ENCODE results near the gene TBPL2.
"Not testable (repeated sequence)": the region's sequence is repeated elsewhere in the genome, so short reads cannot be mapped to it uniquely, and the experiment has no call there.

TBPL2 gene

GRCh38 chr14:55440385-55440784, at the start of gene TBPL2:
TSS of gene TBPL2 (minus strand) at chr14:55440616. CDS start at chr14:55440449, 167 bp downstream.
- DNase-seq = no peak

DNA sequence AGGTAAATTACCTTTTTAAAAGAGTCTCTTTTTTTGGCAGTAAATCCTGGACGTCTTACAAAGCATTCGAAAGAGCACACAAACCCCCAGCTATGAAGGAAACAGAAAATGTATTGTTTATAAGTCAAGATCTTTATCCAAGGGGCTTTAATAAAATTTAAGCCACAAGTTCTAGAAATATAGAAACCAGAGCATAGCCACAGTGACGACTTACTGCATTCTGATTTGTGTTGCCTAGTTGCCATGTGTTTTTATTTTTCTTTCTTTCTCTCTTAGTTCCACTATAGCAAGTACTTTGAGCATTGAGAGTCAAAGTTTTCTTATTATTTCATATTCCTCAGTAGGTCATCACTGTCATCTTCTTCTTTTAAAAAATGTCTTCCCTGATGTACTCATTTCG, 47.8 kb upstream of the TBPL2 start:
- DNase-seq = no peak

DNA sequence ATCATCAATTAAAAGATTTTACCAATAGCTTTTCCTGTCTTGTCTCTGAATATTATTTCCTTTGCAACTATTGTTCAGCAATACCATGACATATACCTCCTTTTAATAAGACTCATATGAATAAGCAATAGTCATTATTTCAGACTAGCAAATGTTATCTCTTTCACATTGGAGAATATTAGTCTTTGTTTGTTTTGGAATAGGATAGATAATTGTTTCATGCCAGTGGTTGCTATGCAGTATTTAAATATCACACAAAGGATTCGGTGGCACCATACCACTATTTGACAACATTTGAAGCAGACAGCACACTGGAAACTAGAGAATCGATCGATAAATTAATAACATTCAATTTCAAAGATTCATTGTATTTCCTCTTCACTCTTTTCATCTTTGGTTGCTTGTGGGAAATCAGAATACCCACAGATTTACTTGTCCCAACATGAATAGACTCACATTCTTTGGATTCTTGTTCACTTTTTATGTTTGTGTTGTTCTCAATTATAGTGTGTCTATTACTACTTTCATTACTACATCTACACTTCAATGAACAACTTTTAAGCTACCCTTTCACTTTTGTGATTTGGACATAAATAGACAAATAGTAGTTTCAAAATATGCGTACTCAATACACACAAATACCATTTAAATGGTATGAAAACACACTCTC, 42.7 kb upstream of the TBPL2 start:
- no peak for DNase-seq

GRCh38 chr14:55481769-55482168, 41.4 kb upstream of the TBPL2 start:
- no peak for DNase-seq

GRCh38 chr14:55477680-55478079, 37.3 kb upstream of the TBPL2 start:
- DNase-seq = no peak

- DNase-seq = not testable (repeated sequence)
Measured at GRCh38 chr14:55476448-55476847, 36.0 kb upstream of the TBPL2 start.

- DNase-seq = no peak
Measured at GRCh38 chr14:55473786-55474185, 33.4 kb upstream of the TBPL2 start.

DNA sequence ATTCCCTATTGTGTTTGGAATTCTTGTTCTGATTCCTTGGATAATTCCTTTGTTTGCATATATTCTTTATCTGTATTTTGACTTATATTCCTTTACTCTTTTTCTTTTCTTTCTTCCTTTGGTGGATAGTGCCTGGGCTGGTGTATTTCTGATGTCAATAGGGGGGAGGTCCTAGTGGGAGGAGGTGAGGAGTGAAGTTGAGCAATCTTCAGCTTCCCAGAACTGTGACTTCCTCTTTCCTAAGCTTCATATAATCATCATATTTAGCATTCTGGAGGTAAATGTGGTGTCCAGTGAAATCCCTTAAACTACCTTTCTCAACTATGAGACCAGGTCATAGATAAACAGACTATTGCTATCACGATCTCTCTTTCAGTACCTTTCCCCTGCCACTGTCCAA, 29.6 kb upstream of the TBPL2 start:
- no peak for DNase-seq

DNA sequence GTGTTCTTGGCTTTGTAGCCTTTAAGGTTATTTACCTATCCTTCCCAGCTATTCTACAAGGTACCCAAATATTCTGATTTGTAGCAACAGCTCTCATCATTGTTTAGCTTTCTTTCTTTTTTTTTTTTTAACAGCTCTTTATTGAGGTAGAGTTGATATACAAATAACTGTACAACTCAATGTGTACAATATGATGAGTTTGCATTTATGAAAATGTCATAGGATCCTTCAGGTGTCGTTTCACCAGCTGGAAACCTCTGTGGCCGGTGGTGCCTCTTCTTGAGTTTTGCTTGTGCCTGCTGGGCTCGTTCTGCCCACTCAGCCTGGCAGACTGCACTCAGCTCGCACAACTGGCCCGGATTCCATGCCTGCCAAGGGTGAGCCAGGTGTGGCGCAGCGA, 26.9 kb upstream of the TBPL2 start:
- DNase-seq = no peak

DNA sequence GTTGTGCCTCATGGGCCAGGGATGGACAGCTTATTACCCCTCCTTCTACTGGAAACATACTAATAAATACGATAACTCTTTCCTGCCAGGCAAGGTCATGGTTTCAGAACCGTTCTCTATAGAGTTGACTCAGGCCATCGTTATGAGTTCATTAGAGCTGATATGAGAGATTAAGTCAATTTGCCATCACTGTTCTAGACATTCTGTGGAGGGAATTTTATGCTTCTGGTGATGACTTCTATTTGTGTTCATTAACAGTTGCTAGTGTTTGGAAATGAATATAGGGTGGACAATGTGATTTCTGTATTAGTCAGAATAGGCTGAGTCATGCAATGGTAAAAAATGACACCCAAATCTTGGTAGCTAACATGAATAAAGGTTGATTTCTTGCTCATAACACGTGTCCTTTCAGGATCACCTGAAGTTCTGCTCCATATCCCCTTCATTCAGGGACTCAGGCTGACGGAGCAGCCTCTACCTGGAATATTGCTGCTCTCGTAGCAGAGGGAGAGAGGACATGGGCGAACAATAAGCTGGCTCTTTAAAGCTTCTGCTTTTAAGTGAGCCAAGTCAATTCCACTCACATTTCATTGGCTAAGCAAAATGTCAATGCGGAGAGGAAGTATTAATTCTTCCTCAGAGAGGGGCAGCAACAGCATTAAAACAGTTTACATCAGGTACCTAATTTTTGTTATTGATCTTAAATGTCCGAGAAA, 18.5 kb upstream of the TBPL2 start:
- DNase-seq = no peak

GRCh38 chr14:55457496-55457895, 17.1 kb upstream of the TBPL2 start:
- no peak for DNase-seq

GRCh38 chr14:55456411-55456810, 16.0 kb upstream of the TBPL2 start:
- DNase-seq = not testable (repeated sequence)

DNA sequence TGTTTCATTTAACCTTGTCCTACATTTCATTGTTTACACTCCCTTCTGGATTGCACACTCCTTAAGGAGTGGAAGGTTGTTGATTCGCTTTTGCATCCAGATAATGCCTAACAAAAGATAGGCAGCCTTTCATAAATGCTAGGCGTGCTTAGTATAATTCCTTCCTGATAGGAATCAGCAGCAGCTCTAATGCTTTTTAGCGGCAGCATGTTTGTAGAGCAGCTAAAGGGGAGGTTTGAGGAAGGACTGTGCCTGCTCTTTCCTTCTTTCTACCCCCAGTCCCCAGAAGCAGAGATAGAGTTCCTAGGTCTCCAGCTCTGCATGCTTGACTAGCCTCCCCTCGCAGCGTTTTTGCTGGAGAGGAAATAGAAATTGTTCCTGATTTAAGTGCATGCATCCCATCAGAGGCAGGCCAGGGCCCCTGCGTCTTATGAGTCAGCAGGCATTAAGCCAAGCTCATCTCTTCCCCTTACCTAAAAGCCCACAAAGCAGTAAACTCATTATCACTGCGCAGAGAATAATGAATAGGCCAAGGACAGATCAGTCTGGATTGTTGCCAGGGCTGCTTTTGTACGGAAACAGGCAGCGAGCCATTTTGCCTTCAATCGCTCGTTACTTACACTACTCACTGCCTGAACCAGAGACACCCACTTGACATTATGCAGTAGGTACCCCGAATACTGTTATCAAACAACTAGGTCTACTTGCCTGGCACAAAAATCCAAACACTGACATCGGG, 14.0 kb upstream of the TBPL2 start:
- DNase-seq = no peak

GRCh38 chr14:55451950-55452349, 11.5 kb upstream of the TBPL2 start:
- DNase-seq = no peak

DNA sequence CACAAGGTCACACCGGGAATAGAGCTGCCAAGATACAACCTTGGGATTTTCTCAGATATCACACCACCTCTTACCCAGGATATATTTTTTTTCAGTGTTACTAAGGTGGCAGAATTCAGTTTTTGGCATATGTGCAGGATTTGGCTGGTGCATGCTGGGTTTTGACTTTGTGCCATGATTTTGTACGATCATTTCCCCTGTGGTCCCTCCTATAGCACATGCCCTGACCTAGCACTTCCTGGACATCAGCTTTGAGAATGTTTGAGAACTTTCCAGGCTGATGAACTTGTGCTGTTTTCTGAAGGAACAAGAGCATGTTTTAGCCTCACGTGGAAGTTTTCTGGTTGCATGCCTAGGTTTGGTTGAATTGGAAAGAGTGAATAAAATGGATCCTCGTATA, 11.0 kb upstream of the TBPL2 start:
- no peak for DNase-seq

- no peak for DNase-seq
Measured at GRCh38 chr14:55450987-55451386, 10.6 kb upstream of the TBPL2 start.

DNA sequence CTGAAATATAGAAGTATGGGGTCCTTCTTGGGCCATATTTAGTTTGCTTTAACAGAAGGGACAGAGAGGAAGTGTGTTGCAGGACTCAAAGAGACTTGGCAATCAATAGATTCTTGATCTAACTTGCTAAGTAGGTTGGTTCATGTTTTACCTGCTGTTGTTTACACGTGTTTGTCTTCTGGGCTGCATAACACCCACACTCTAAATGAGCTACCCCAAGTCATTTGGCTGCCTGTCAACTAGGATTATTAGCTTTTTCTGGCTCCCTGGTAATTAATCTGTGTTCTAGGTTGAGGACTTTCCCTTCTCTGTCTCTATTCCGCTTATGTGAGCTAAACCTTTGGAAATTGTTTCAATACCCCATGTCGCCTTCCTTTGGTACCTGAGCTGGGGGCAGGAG, 10.1 kb upstream of the TBPL2 start:
- no peak for DNase-seq

DNA sequence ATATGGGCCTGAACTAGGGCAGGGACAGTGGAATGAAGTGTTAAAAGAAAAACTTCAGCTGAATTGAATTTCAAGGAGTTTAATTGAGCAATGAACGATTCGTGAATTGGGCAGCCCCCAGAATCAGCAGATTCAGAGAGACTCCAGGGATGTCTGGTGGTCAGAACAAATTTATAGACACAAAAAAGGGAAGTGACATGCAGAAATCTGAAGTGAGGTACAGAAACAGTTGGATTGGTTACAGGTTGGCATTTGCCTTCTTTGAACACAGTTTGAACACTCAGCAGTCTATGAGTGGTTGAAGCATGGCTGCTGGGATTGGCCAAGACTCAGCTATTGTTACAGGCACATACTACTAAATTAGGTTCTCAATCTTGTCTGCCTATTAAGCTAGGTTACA, 9.7 kb upstream of the TBPL2 start:
- DNase-seq = no peak

- no peak for DNase-seq
Measured at GRCh38 chr14:55449116-55449515, 8.7 kb upstream of the TBPL2 start.

- DNase-seq = no peak
Measured at GRCh38 chr14:55448141-55448614, 7.8 kb upstream of the TBPL2 start.

DNA sequence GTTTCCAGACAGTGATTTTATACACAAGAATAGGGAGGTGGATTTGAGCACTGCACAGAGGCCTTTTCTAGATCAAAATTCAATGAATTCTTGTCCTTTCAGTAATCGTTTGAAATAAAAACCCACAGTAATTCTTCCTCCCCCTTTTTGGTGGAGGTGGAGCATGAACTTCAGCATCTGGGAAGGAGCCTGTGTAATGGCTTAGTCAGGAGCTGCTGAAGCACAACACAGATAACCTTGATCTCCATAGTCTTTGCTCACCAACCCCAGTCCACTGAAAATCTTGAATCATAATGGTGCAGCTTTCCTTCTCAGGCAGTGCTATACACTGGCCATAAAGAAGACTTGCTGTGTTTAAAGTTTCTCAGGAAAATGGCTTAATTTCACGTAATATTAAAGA, 6.4 kb upstream of the TBPL2 start:
- DNase-seq = no peak

GRCh38 chr14:55446127-55446736, 5.8 kb upstream of the TBPL2 start:
- peak; percentile 61 for DNase-seq

- DNase-seq = no peak
Measured at GRCh38 chr14:55441286-55441685, 870 bp upstream of the TBPL2 start.
